Muscle of leg (tissue), 11 donors: Measurements from ENCODE around the gene OPTC. TPM values are rescaled to one million over a fixed set of nuclear protein-coding genes. Genes with fewer than 3 reads are reported as not detected.

Experiments used
- DNase-seq: peaks from one replicate; pipeline ENCODE4 v3.0.0; 2013
- H3K27ac ChIP-seq: one replicate; pipeline ENCODE4 v1.5.1; 2013; ENCODE audit warnings: mild to moderate bottlenecking, low read length, control low read depth
- H3K27me3 ChIP-seq: one replicate; pipeline ENCODE4 v1.6.1; 2013; ENCODE audit warnings: low read length; ENCODE audit not compliant: control insufficient read depth, insufficient read depth
- H3K36me3 ChIP-seq: one replicate; pipeline ENCODE4 v1.6.1; 2013; ENCODE audit warnings: low read length; ENCODE audit not compliant: control insufficient read depth, insufficient read depth
- H3K4me1 ChIP-seq: one replicate; pipeline ENCODE4 v1.6.1; 2013; ENCODE audit warnings: low read length; ENCODE audit not compliant: control insufficient read depth, insufficient read depth
- H3K4me3 ChIP-seq: one replicate; pipeline ENCODE4 v1.5.1; 2013; ENCODE audit warnings: low read length, control low read depth
- H3K9me3 ChIP-seq: replicated peaks from 2 replicates; pipeline ENCODE4 v1.6.1; 2013; ENCODE audit warnings: low read depth, low read length; ENCODE audit not compliant: control insufficient read depth
- WGBS: methylation state at CpG from one replicate; pipeline ENCODE4 v1.1.5; 2013; ENCODE audit warnings: missing lambda C conversion rate; ENCODE audit not compliant: insufficient coverage; 5-methylcytosine and 5-hydroxymethylcytosine counted together
- polyA plus RNA-seq, 8 donors: library from polyadenylated mRNA; unstranded; fragments of 120-200 nt; gene quantifications; one replicate each; pipeline versions ENCODE4 v1.2.1 to v1.2.3, GENCODE V29; 2013; ENCODE audit warnings: inconsistent platforms in 1 of 8, low replicate concordance in 1 of 8; ENCODE audit not compliant: insufficient read length in 8 of 8, insufficient read depth in 1 of 8
- total RNA-seq: library from RNA; stranded (reverse); fragments of 120-200 nt; gene quantifications from one replicate; pipeline ENCODE4 v1.2.4, GENCODE V29; 2013

The OPTC gene
- total and polyA plus RNA-seq, 9 donors, result not detected

DNA sequence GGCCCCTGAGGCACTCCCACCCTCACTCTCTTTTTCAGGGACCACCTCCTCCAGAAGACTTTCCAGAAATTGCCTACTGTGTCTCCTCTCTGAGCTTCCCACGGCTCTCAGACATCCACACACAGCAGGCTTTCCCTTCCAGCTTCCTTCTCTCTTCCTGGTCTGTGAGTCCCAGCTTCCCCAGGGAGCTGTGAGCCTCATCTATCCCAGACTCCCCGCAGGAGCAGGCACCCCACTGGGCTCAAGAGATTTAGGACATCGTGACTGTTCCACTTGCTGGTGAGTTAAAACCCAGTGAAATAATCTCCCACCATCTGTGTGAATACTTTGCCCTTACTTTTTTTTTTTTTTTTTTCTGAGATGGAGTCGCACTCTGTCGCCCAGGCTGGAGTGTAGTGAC lies 40.3 kb upstream of the OPTC start:
- 10% methylated on average over 2 of the region's 5 CpGs for WGBS
- Histone ChIP-seq H3K27ac (no peak overlapping the region), H3K4me3 (no peak overlapping the region), H3K9me3 (no peaks in the 10 kb centered on the region), H3K36me3 (no peaks in the 10 kb centered on the region), H3K4me1 (peaks cover 10% of the 10 kb centered on the region), H3K27me3 (peaks cover 6% of the 10 kb centered on the region)
- DNase-seq, result no peak

DNA sequence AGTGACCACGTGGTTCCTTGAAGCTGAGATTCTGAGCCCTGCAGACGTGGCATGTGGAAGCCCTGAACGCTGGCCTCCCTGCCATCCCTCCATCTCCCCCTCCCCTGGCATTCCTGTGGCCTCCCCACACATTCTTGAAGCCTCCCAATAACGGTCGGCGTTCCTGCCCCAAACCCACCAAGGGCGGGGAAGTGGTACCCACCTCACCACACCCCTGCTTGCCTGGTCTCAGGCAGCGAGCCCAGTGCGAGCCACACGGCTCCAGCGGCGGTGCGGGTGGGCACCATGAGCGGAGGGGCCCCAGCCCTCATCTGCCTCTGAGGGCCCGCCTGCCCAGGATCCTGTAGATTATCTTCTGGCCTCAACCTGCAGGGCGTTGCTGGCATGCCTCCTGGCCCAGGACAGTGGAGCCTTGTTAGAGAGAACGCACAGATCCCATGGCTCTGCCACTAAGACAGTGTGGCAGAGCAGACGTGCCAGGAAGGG lies 38.9 kb upstream of the OPTC start:
- WGBS, result 76% methylated on average over 18 of the region's 18 CpGs
- Histone ChIP-seq H3K36me3 (no peaks in the 10 kb centered on the region), H3K9me3 (no peaks in the 10 kb centered on the region), H3K27ac (no peak overlapping the region), H3K4me3 (no peak overlapping the region), H3K27me3 (peaks cover 5% of the 10 kb centered on the region), H3K4me1 (peaks cover 10% of the 10 kb centered on the region)
- no peak for DNase-seq

- no peak overlapping the region for H3K27ac ChIP-seq
- no peak for DNase-seq
- H3K4me1 ChIP-seq, result peaks cover 8% of the 10 kb centered on the region
- peaks cover 5% of the 10 kb centered on the region for H3K27me3 ChIP-seq
- no peaks in the 10 kb centered on the region for H3K36me3 ChIP-seq
- no peak overlapping the region for H3K4me3 ChIP-seq
- 80% methylated on average over 1 of the region's 3 CpGs for WGBS
- no peaks in the 10 kb centered on the region for H3K9me3 ChIP-seq
These were observed 38.2 kb upstream of the OPTC start for GRCh38 chr1:203455706-203456105.

- H3K4me1 ChIP-seq, result peaks cover 8% of the 10 kb centered on the region
- H3K36me3 ChIP-seq, result no peaks in the 10 kb centered on the region
- H3K27me3 ChIP-seq, result peaks cover 5% of the 10 kb centered on the region
- no peak overlapping the region for H3K4me3 ChIP-seq
- H3K27ac ChIP-seq, result no peak overlapping the region
- H3K9me3 ChIP-seq, result no peaks in the 10 kb centered on the region
- DNase-seq, result no peak
- 98% methylated on average over 3 of the region's 4 CpGs for WGBS
These were observed 37.4 kb upstream of the OPTC start for GRCh38 chr1:203456577-203456976.

- Histone ChIP-seq H3K4me1 (peaks cover 4% of the 10 kb centered on the region), H3K9me3 (no peaks in the 10 kb centered on the region), H3K27me3 (peaks cover 2% of the 10 kb centered on the region), H3K36me3 (no peaks in the 10 kb centered on the region), H3K27ac (no peak overlapping the region), H3K4me3 (no peak overlapping the region)
- whole genome bisulfite sequencing, result no CpG with 5 or more reads among the region's 5 CpGs
- DNase-seq, result no peak
These were observed 35.9 kb upstream of the OPTC start for GRCh38 chr1:203458078-203458477.

DNA sequence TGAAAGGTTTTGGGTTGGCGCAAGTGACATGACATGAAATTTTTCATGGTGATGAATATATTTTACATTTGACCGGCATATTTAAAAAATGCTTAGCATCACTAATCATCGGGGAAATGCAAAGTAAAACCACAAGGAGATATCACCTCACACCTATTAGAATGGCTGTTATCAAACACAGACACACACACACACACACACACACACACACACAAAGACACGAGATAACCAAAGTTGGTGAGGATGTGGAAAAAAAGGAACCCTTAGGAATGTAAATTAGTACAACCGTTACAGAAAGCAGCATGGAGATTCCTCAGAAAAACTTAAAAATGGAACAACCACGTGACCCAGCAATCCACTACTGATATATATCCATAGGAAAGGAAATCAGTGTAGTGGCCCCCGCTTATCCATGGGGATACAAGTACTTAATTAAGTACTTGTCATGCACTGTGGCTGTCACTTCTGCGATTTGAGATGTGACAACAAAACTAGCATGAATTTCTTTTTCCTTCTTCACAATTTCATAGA lies 34.2 kb upstream of the OPTC start:
- Histone ChIP-seq H3K4me3 (no peak overlapping the region), H3K9me3 (no peaks in the 10 kb centered on the region)

GRCh38 chr1:203461717-203462116 lies 32.2 kb upstream of the OPTC start:
- DNase-seq, result no peak
- no peaks in the 10 kb centered on the region for H3K36me3 ChIP-seq
- no peaks in the 10 kb centered on the region for H3K27me3 ChIP-seq
- H3K9me3 ChIP-seq, result no peaks in the 10 kb centered on the region
- H3K4me3 ChIP-seq, result no peak overlapping the region
- WGBS, result 47% methylated on average over 5 of the region's 5 CpGs
- no peak overlapping the region for H3K27ac ChIP-seq
- peaks cover 34% of the 10 kb centered on the region for H3K4me1 ChIP-seq

More for the DNA sequence above, 34.2 kb upstream of the OPTC start:
- no peaks in the 10 kb centered on the region for H3K36me3 ChIP-seq
- no CpG with 5 or more reads among the region's 8 CpGs for WGBS
- H3K4me1 ChIP-seq, result peaks cover 15% of the 10 kb centered on the region
- no peaks in the 10 kb centered on the region for H3K27me3 ChIP-seq
- no peak for DNase-seq
- H3K27ac ChIP-seq, result no peak overlapping the region

- Histone ChIP-seq H3K4me1 (peaks cover 38% of the 10 kb centered on the region), H3K27ac (no peak overlapping the region), H3K9me3 (no peaks in the 10 kb centered on the region), H3K4me3 (no peak overlapping the region), H3K27me3 (no peaks in the 10 kb centered on the region), H3K36me3 (no peaks in the 10 kb centered on the region)
- WGBS, result no CpG with 5 or more reads among the region's 1 CpG
- DNase-seq, result no peak
These were observed 31.8 kb upstream of the OPTC start for GRCh38 chr1:203462143-203462542.

DNA sequence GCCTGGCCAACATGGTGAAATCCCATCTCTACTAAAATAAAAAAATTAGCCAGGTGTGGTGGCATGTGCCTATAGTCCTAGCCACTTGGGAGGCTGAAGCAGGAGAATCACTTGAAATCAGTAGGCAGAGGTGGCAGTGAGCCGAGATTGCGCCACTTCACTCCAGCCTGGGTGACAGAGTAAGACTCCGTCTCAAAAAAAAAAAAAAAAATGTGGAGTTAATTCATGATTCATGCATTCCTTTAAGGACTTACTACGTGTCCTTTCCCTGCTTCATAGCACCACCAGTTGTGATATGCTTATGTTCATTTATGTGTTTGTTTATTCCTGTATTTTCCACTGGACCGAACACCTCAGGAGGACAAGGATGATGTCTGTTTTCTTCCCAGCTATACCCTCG lies 31.1 kb upstream of the OPTC start:
- Histone ChIP-seq H3K9me3 (no peaks in the 10 kb centered on the region), H3K36me3 (no peaks in the 10 kb centered on the region), H3K27ac (no peak overlapping the region), H3K27me3 (no peaks in the 10 kb centered on the region), H3K4me3 (no peak overlapping the region), H3K4me1 (peaks cover 44% of the 10 kb centered on the region)
- WGBS, result no CpG with 5 or more reads among the region's 6 CpGs
- DNase-seq, result no peak

- no peaks in the 10 kb centered on the region for H3K9me3 ChIP-seq
- DNase-seq, result peak; percentile 67
- no peaks in the 10 kb centered on the region for H3K36me3 ChIP-seq
- peaks cover 44% of the 10 kb centered on the region for H3K4me1 ChIP-seq
- no peak overlapping the region for H3K4me3 ChIP-seq
- 38% methylated on average over 3 of the region's 7 CpGs for WGBS
- no peaks in the 10 kb centered on the region for H3K27me3 ChIP-seq
- no peak overlapping the region for H3K27ac ChIP-seq
These were observed 30.4 kb upstream of the OPTC start for GRCh38 chr1:203463469-203464062.
